Right lobe of liver (tissue), 6 donors: ENCODE data around the gene SPTBN4. TPM values are rescaled to one million over a fixed set of nuclear protein-coding genes. Genes with fewer than 3 reads are reported as not detected.

Experiments used
- ATAC-seq, 4 donors: fragments of 200-7000 bp; cut with Tn5 transposase; one replicate each; pipeline ENCODE4 v1.9.1; 2020; ENCODE audit warnings: mild to moderate bottlenecking in 4 of 4, moderate library complexity in 4 of 4
- DNase-seq, 3 donors: peaks; one replicate each; pipeline ENCODE4 v3.0.0-alpha.2; 2020
- H3K27ac ChIP-seq, 3 donors: fragments of 200-600 bp; one replicate each; pipeline ENCODE4 v1.8.0; 2022
- H3K27me3 ChIP-seq, 2 donors: fragments of 200-600 bp; one replicate each; pipeline ENCODE4 v1.8.0; 2022
- H3K36me3 ChIP-seq, 4 donors: fragments of 200-600 bp; sonication (generic) in 1 of 4; one replicate each; pipeline versions ENCODE4 v1.5.1 to v1.8.0; 2017 to 2022; ENCODE audit warnings: control low read depth in 1 of 4
- H3K4me1 ChIP-seq, 4 donors: fragments of 200-600 bp; sonication (generic) in 1 of 4; one replicate each; pipeline versions ENCODE4 v1.5.1 to v1.8.0; 2017 to 2022; ENCODE audit warnings: control low read depth in 1 of 4
- H3K4me3 ChIP-seq, 3 donors: fragments of 200-600 bp; one replicate each; pipeline ENCODE4 v1.8.0; 2022
- H3K9me3 ChIP-seq, 4 donors: fragments of 200-600 bp; sonication (generic) in 1 of 4; one replicate each; pipeline versions ENCODE4 v1.5.1 to v1.8.0; 2017 to 2022; ENCODE audit warnings: control low read depth in 1 of 4
- CTCF ChIP-seq, 4 donors: fragments of 200-600 bp in 3 of 4; fragments of 450-650 bp in 1 of 4; IDR thresholded peaks; one replicate each; pipeline versions ENCODE4 v1.5.1 to v1.8.0; 2016 to 2022; ENCODE audit warnings: antibody characterized with exemption in 4 of 4, mild to moderate bottlenecking in 2 of 4
- POLR2A ChIP-seq: fragments of 450-650 bp; IDR thresholded peaks from one replicate; pipeline ENCODE4 v1.6.1; 2017; ENCODE audit warnings: antibody characterized with exemption, mild to moderate bottlenecking
- WGBS: methylation state at CpG from one replicate; pipeline ENCODE4 v1.1.6; 2018; ENCODE audit warnings: low coverage, low lambda C conversion rate; ENCODE audit not compliant: insufficient coverage; ENCODE audit errors: missing lambda C conversion rate; 5-methylcytosine and 5-hydroxymethylcytosine counted together
- intact Hi-C, 2 donors: fragments of 100-400 bp; cut with DNase I; formaldehyde crosslinking; loops; one replicate each; pipeline versions ENCODE4 v1.11.2 to v1.14.1; 2022
- total RNA-seq, 6 experiments: library from RNA; depleted of rRNA in 2 of 6; stranded (reverse); fragments of >200 nt in 2 of 6; fragmentation: NEBNext Ultra II Directional in 3 of 6; extraction: Animal tissue kit (Norgen Biotek cat#: 25700) in 3 of 6; gene quantifications; one replicate each; pipeline versions ENCODE4 v1.1.0 to v1.2.4, GENCODE V29; 2016 to 2023
- donor health status: DM: no; HTN: yes; CAD: no.
- donor health status: DM: no; HTN: no; CAD: no.
- donor health status: DM: no; HTN: no; CAD: no.
- donor health status: DM: no; HTN: yes; CAD: no.
- donor health status: DM: no; HTN: yes; CAD: no.

The SPTBN4 gene
- total RNA-seq, 6 experiments from 2014 or later: 0.44 to 1.6 (median 0.65) TPM

- peak; percentile 85 to 97 (median 93) for ATAC-seq
- no peak overlapping the region for H3K27ac ChIP-seq
- H3K27me3 ChIP-seq: no peaks in the 10 kb centered on the region
- DNase-seq: peak; percentile 88 to 91 (median 88)
- intact Hi-C loops: loop anchor here in 1 of 2 donors (10.0 kb wide), 1 partner anchor 55 kb away; no protein-coding TSS in a partner anchor
- H3K36me3 ChIP-seq: no peaks in the 10 kb centered on the region
- no peaks in the 10 kb centered on the region for H3K4me1 ChIP-seq
- WGBS: 6% methylated on average over 11 of the region's 54 CpGs
- TF ChIP-seq CTCF (IDR thresholded peaks at IDR 0.05) (peak; percentile 93 to 97 (median 96)), POLR2A (no peak)
- no peaks in the 10 kb centered on the region for H3K9me3 ChIP-seq
- peak overlapping the region; percentile 49 to 54 (median 53) for H3K4me3 ChIP-seq
Measured at GRCh38 chr19:40529093-40529954, 62.5 kb downstream of the SPTBN4 start.

GRCh38 chr19:40530091-40530901 lies 63.5 kb downstream of the SPTBN4 start:
- Histone ChIP-seq H3K36me3 (no peaks in the 10 kb centered on the region), H3K27ac (no peak overlapping the region), H3K4me1 (no peaks in the 10 kb centered on the region), H3K27me3 (no peaks in the 10 kb centered on the region), H3K9me3 (no peaks in the 10 kb centered on the region), H3K4me3 (no peak overlapping the region)
- ATAC-seq (no peak), DNase-seq (peak in 1 of 3 donors; percentile 22)
- no peak for TF ChIP-seq POLR2A
- no peak for TF ChIP-seq CTCF (IDR thresholded peaks at IDR 0.05)
- 3% methylated on average over 26 of the region's 75 CpGs for WGBS
- intact Hi-C loops: loop anchor here in 1 of 2 donors (10.0 kb wide), 1 partner anchor 315 kb away; the partner anchor contains the start of gene TTC9B

GRCh38 chr19:40533508-40533907 lies 66.7 kb downstream of the SPTBN4 start:
- H3K36me3 ChIP-seq: no peaks in the 10 kb centered on the region
- 67% methylated on average over 1 of the region's 2 CpGs for WGBS

More at GRCh38 chr19:40533508-40533907, 66.7 kb downstream of the SPTBN4 start:
- DNase-seq: no peak
- ATAC-seq: no peak
- no peaks in the 10 kb centered on the region for H3K4me1 ChIP-seq
- H3K27ac ChIP-seq: no peak overlapping the region
- intact Hi-C loops: loop anchor here in 1 of 2 donors (10.0 kb wide), 1 partner anchor 319 kb away; the partner anchor contains the start of gene TTC9B
- H3K4me3 ChIP-seq: no peak overlapping the region
- H3K9me3 ChIP-seq: no peaks in the 10 kb centered on the region
- no peak for TF ChIP-seq POLR2A
- no peak for TF ChIP-seq CTCF (IDR thresholded peaks at IDR 0.05)
- no peaks in the 10 kb centered on the region for H3K27me3 ChIP-seq
